Omental fat pad (tissue), 4 donors: ENCODE data around the gene GH1. TPM values are rescaled to one million over a fixed set of nuclear protein-coding genes. Genes with fewer than 3 reads are reported as not detected.

Source experiments
- small RNA-seq: library from RNA; depleted of rRNA; stranded (forward); fragments of <200 nt; gene quantifications from one replicate; pipeline ENCODE3, GENCODE V24; 2016
- total RNA-seq, 4 donors: library from RNA; depleted of rRNA; stranded (reverse); fragments of >200 nt; gene quantifications; one replicate each; pipeline ENCODE4 v1.1.0, GENCODE V29; 2016

The GH1 gene
- total RNA-seq, 4 donors from 2014 or later, result not detected

Small RNA genes within 50 kb of the gene (small RNA-seq; reads per million reads assigned to genes)
- gene AC040958.1, result not detected
- gene AC127029.1, result not detected
- not detected for gene GH1

Other genes with a start within 250 kb of the GH1 start
- gene LIMD2, start 218.7 kb downstream of the GH1 start, total RNA-seq, result 10 to 100 TPM in 2 of 4 donors, 1 to 10 TPM in 2; 4.4 to 44.9 (median 16.5) TPM
- 10 to 100 TPM; 16.5 to 32.3 (median 22.4) TPM for gene STRADA, start 177.0 kb downstream of the GH1 start, total RNA-seq
- gene CCDC47, start 145.2 kb downstream of the GH1 start, total RNA-seq, result 100 to 1,000 TPM in 1 of 4 donors, 10 to 100 TPM in 3; 59.2 to 103 (median 62.0) TPM
- 100 to 1,000 TPM in 2 of 4 donors, 10 to 100 TPM in 2; 87.2 to 150 (median 112) TPM for gene DDX42, start 144.7 kb downstream of the GH1 start, total RNA-seq
- gene PSMC5, start 91.4 kb downstream of the GH1 start, total RNA-seq, result 100 to 1,000 TPM in 3 of 4 donors, 10 to 100 TPM in 1; 91.0 to 119 (median 103) TPM
- 10 to 100 TPM; 39.1 to 46.4 (median 40.4) TPM for gene FTSJ3, start 91.2 kb downstream of the GH1 start, total RNA-seq
- 100 to 1,000 TPM in 3 of 4 donors, 10 to 100 TPM in 1; 77.5 to 246 (median 109) TPM for gene SMARCD2, start 76.2 kb downstream of the GH1 start, total RNA-seq
- not detected for gene CSH2, start 45.2 kb downstream of the GH1 start, total RNA-seq
- gene GH2, start 36.9 kb downstream of the GH1 start, total RNA-seq, result not detected
- not detected for gene CSH1, start 22.3 kb downstream of the GH1 start, total RNA-seq
- not detected for gene CSHL1, start 7.6 kb downstream of the GH1 start, total RNA-seq
- 10 to 100 TPM in 1 of 4 donors, 1 to 10 TPM in 3; 4.0 to 15.8 (median 6.0) TPM for gene CD79B, start 13.5 kb upstream of the GH1 start, total RNA-seq
- 10 to 100 TPM in 3 of 4 donors, 1 to 10 TPM in 1; 7.0 to 43.3 (median 15.1) TPM for gene SCN4A, start 54.1 kb upstream of the GH1 start, total RNA-seq
- gene PRR29, start 79.5 kb upstream of the GH1 start, total RNA-seq, result 1 to 10 TPM in 1 of 4 donors, under 1 TPM in 3; 0.19 to 1.1 (median 0.55) TPM
- 100 to 1,000 TPM in 3 of 4 donors, 10 to 100 TPM in 1; 57.7 to 252 (median 137) TPM for gene ICAM2, start 101.8 kb upstream of the GH1 start, total RNA-seq
- 10 to 100 TPM; 14.6 to 54.4 (median 30.4) TPM for gene ERN1, start 211.3 kb upstream of the GH1 start, total RNA-seq